ENCODE data around the gene RAPGEF4.

DNA sequence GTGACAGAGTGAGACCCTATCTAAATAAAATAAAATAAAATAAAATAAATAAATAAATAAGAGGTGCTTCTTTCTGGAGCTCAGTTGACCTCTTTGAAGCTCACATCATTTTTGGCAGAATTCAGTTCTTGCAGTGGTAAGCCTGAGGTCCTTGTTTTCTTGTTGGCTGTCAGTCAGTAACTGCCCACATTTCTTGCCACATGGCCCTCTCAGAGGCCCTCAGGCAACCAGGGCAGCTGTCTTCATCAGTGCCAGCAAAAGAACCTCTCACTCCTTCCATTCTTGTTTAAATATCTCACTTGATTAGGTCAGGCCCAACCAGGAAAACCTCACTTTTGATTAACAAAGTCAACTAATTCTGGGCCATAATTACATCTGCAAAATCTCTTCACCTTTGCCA, 53.2 kb downstream of the RAPGEF4 start:
- TF ChIP-seq, protein P1, sequence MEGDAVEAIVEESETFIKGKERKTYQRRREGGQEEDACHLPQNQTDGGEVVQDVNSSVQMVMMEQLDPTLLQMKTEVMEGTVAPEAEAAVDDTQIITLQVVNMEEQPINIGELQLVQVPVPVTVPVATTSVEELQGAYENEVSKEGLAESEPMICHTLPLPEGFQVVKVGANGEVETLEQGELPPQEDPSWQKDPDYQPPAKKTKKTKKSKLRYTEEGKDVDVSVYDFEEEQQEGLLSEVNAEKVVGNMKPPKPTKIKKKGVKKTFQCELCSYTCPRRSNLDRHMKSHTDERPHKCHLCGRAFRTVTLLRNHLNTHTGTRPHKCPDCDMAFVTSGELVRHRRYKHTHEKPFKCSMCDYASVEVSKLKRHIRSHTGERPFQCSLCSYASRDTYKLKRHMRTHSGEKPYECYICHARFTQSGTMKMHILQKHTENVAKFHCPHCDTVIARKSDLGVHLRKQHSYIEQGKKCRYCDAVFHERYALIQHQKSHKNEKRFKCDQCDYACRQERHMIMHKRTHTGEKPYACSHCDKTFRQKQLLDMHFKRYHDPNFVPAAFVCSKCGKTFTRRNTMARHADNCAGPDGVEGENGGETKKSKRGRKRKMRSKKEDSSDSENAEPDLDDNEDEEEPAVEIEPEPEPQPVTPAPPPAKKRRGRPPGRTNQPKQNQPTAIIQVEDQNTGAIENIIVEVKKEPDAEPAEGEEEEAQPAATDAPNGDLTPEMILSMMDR (conservative IDR thresholded peaks at IDR 0.05; ENCODE audit: low read length) = no peak
- no peak for TF ChIP-seq EZH2phosphoT487 (IDR thresholded peaks at IDR 0.05; ENCODE audit: borderline replicate concordance)
